GM19324 (cell line): ENCODE data around the gene CBX4.

ENCODE experiments used
- ATAC-seq: cut with Tn5 transposase; IDR thresholded peaks from one replicate; pipeline ENCODE4 v1.9.1; 2021; ENCODE audit warnings: mild to moderate bottlenecking, moderate library complexity; ENCODE audit not compliant: unreplicated experiment, low FRiP score

The CBX4 gene

GRCh38 chr17:79831265-79832217, 7.7 kb downstream of the CBX4 start:
- no peak for ATAC-seq

GRCh38 chr17:79830763-79831264, 8.4 kb downstream of the CBX4 start:
- no peak for ATAC-seq

DNA sequence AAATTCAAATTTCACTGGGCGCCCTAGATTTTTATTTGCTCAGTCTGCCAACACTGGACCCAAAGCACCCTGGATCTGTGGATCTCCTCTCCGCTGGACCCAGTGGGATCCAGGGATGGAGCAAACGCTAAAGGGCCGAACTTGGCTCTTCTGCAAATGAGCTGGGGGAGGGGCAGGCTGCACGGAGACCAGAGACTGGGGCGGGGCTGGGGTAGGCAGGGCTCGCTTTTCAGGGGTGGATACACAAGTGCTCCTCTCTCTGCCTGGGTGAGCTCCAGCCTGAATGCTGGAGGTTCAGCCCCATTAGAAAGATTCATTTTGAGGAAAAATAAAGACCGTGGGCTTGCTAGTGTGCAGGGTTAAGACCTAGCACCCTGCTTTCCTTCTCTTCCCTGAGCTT, 8.9 kb downstream of the CBX4 start:
- ATAC-seq = no peak

- no peak for ATAC-seq
Measured at GRCh38 chr17:79829457-79829856, 9.8 kb downstream of the CBX4 start.

- no peak for ATAC-seq
Measured at GRCh38 chr17:79829004-79829403, 10.2 kb downstream of the CBX4 start.

GRCh38 chr17:79826841-79827578, 12.2 kb downstream of the CBX4 start:
- no peak for ATAC-seq

GRCh38 chr17:79826204-79826680, 13.0 kb downstream of the CBX4 start:
- ATAC-seq = no peak

DNA sequence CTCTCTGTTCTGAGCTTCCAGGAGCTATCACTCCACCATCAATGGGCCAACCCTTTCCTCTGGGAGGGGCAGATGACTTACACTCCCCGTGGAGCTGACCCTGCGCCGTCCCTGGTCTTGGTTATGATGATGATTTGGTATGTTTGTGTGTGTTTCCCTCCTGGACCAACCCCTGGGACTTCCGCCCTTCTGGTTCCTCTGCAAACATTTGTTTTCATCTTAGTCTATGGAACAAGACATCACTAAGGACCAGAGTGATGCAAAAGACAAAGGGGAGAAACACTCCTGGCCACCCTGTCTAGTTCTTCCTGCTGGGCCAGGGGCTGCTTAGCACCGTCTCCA, 13.7 kb downstream of the CBX4 start:
- ATAC-seq = no peak

DNA sequence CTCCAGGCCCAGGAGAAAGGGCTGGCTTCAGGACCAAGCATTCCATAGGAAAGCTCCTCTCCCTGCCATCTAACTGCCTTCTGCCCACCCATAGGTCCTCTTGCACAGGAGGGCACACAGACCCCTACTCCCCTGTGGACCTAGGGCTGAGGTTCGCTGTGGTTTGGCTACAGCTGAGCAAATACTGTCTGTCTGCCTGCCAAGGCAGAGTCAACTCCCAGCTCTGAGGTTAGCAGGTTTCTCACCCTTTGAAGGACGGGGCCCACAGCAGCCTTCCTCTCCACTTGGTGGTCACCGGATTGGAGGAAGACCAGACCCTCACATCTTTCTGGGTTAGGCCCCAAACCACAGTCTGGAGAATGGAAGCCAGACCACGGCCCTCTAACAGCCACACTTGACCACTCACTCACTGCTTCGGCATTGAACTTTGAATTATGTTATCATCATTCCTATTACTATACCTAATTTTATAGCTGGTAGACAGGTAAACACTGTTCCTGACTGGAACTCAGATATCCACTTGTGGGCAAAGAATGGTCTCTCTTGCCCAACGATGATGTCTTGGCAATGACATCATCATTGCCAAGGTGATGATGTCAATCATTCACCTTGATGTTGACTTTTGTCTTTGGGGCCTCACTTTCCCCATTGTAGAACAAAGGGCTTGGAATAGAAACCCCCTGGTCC, 14.2 kb downstream of the CBX4 start:
- no peak for ATAC-seq

GRCh38 chr17:79824234-79824633, 15.0 kb downstream of the CBX4 start:
- no peak for ATAC-seq

DNA sequence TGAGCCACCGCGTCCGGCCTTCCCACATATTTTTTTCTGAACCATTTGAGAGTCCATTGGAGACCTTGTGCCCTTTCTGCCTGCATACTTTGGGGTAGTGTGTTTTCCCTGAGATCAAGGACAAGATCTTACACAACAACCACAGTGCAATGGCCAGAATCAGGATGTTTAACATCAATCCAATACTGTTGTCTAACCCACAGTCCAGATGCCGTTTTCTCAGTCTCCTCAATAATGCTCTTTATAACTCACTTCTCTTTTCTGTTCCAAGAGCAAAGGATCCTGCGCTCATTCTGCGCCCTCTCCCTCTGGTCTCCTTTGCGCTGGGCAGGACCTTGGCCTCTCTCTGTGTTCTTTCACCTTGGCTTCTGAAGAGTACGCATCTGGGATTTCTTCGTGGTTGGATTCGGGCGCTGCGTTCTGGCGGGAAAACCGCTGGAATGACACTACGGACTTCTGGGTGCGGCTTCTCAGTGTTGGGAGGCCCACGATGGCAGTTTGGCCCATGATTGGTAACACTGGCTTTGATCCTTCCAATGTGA, 16.6 kb downstream of the CBX4 start:
- no peak for ATAC-seq

GRCh38 chr17:79821331-79822095, 17.7 kb downstream of the CBX4 start:
- ATAC-seq = no peak

DNA sequence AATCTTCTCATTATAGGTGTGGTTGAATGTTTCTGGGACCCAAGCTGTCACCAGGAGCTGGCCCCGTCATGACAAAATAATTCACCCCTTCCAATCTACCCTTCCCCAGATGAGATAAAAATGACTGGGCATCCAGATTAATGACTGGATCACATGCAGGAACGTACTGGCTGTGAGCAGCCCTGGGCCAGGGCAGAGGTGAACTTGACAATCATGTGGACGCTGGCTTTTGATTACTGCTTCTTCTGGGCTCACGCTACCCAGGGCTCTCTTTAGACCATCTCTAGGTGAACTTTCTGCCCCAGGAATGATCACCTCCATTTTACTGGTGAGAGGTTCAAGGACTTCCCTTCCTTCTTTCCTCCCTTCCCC, 18.3 kb downstream of the CBX4 start:
- ATAC-seq = no peak

DNA sequence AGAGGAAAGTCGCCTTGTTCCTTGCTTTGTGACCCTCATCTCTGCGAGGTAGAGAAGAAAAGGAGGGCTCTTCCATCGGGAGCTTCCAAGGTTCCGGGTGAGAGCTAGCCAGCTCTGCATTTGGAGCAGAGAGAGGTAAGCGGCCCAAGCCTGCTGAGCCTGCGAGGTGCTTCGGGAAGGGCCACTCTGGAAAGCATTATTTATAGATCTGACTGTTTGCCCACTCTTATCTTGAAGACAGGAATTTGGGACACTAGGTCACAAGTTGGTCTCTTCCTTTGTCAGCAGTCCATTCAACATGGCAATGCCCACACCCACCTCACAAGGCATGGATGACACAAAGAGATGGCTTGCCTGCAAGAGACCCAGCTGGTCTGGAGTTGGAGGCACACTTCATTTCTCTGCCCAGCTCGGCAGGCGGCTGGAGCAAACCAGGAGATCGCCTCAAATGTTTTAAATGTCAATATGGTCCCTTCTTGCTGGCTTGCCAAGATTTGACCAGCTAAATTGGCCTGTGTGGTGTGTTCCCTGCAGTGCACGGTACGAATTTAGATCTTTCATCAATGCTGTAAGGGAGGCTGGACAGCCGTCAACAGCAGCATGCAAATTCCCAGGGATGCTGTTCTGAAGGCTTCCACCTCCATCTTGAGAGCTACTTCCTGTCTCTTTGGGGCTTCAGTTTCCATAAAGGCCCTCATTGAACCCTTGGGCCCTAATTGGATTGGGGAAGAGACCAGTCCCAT, 19.5 kb downstream of the CBX4 start:
- ATAC-seq = no peak

GRCh38 chr17:79819085-79819484, 20.2 kb downstream of the CBX4 start:
- no peak for ATAC-seq

- ATAC-seq = no peak
Measured at GRCh38 chr17:79818026-79818758, 21.0 kb downstream of the CBX4 start.

DNA sequence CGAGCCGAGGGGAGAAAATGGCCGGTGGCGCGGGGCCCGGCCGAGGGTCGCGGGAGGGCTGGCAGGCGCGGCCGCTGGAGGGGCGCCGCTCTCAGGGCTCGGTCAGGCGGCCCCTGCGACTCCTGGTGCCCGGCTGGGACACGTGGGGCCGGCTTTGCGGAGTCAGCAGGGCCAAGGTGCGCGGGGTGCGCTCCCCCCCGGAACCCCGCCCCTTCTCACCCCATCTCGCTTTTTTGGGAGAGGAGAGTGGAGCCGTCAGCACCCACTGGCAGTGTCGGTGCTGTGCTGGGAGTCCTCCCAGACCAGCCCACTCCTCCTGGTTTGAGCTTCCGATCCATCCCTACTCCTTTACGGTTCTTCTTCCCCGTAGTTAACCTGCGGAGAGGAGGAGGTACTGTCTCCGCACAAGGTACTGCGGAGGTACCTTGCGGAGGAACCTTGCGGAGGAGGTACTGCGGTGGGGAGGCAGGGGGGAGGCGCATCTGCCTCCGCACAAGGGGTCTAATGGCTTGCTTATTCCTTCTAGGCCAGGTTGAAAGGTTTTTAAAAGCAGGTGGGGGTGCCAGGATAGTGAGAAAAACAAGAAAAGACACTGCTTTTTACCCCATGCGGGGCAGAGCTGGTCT, 23.3 kb downstream of the CBX4 start:
- ATAC-seq = no peak
